ENCODE measurements around the gene MELTF. TPM values are rescaled to one million over a fixed set of nuclear protein-coding genes. Genes with fewer than 3 reads are reported as not detected.
A peak's percentile ranks its signal among the peaks of the same experiment; 100 is the strongest.

Gene MELTF
- total RNA-seq, 1 donor from 2014 or later = 5.0 TPM

- H3K27me3 Mint-ChIP-seq = peaks cover 16% of the 10 kb centered on the region
- DNase-seq (ENCODE audit: low spot score, unreplicated experiment) = no peak
- no peak for TF ChIP-seq CTCF (IDR thresholded peaks at IDR 0.05; ENCODE audit: unreplicated experiment)
- H3K9me3 Mint-ChIP-seq (ENCODE audit: low read depth) = no peaks in the 10 kb centered on the region
- H3K4me1 Mint-ChIP-seq (ENCODE audit: low read depth) = peaks cover 9% of the 10 kb centered on the region
- H3K36me3 Mint-ChIP-seq (ENCODE audit: insufficient read depth) = peaks cover 7% of the 10 kb centered on the region
- H3K4me3 Mint-ChIP-seq (ENCODE audit: low read depth) = peak overlapping the region; percentile 70
- H3K27ac Mint-ChIP-seq = peak overlapping the region; percentile 87
Measured at GRCh38 chr3:197001972-197002700, 27.5 kb downstream of the MELTF start.

GRCh38 chr3:197001106-197001971 lies 28.3 kb downstream of the MELTF start:
- TF ChIP-seq CTCF (IDR thresholded peaks at IDR 0.05; ENCODE audit: unreplicated experiment) = no peak

GRCh38 chr3:197000211-197000610 lies 29.4 kb downstream of the MELTF start:
- Mint-ChIP-seq H3K27me3 (peaks cover 12% of the 10 kb centered on the region), H3K27ac (no peak overlapping the region), H3K36me3 (ENCODE audit: insufficient read depth) (peaks cover 2% of the 10 kb centered on the region), H3K9me3 (ENCODE audit: low read depth) (no peaks in the 10 kb centered on the region), H3K4me1 (ENCODE audit: low read depth) (peaks cover 9% of the 10 kb centered on the region), H3K4me3 (ENCODE audit: low read depth) (no peak overlapping the region)
- TF ChIP-seq CTCF (IDR thresholded peaks at IDR 0.05; ENCODE audit: unreplicated experiment) = no peak
- DNase-seq (ENCODE audit: low spot score, unreplicated experiment) = no peak

More at GRCh38 chr3:197001106-197001971, 28.3 kb downstream of the MELTF start:
- no peak for DNase-seq (ENCODE audit: low spot score, unreplicated experiment)
- H3K9me3 Mint-ChIP-seq (ENCODE audit: low read depth) = no peaks in the 10 kb centered on the region
- peak overlapping the region; percentile 70 for H3K4me3 Mint-ChIP-seq (ENCODE audit: low read depth)
- H3K27ac Mint-ChIP-seq = peak overlapping the region; percentile 87
- H3K36me3 Mint-ChIP-seq (ENCODE audit: insufficient read depth) = peaks cover 7% of the 10 kb centered on the region
- H3K4me1 Mint-ChIP-seq (ENCODE audit: low read depth) = peaks cover 9% of the 10 kb centered on the region
- peaks cover 16% of the 10 kb centered on the region for H3K27me3 Mint-ChIP-seq

GRCh38 chr3:196998966-196999760 lies 30.5 kb downstream of the MELTF start:
- Mint-ChIP-seq H3K4me3 (ENCODE audit: low read depth) (no peak overlapping the region), H3K27ac (no peak overlapping the region), H3K36me3 (ENCODE audit: insufficient read depth) (no peaks in the 10 kb centered on the region), H3K27me3 (peaks cover 3% of the 10 kb centered on the region), H3K4me1 (ENCODE audit: low read depth) (peaks cover 5% of the 10 kb centered on the region), H3K9me3 (ENCODE audit: low read depth) (no peaks in the 10 kb centered on the region)
- no peak for TF ChIP-seq CTCF (IDR thresholded peaks at IDR 0.05; ENCODE audit: unreplicated experiment)
- no peak for DNase-seq (ENCODE audit: low spot score, unreplicated experiment)

GRCh38 chr3:196997311-196997710 lies 32.3 kb downstream of the MELTF start:
- no peak for DNase-seq (ENCODE audit: low spot score, unreplicated experiment)
- H3K4me1 Mint-ChIP-seq (ENCODE audit: low read depth) = peaks cover 1% of the 10 kb centered on the region
- no peak for TF ChIP-seq CTCF (IDR thresholded peaks at IDR 0.05; ENCODE audit: unreplicated experiment)

More at GRCh38 chr3:196997311-196997710, 32.3 kb downstream of the MELTF start:
- H3K36me3 Mint-ChIP-seq (ENCODE audit: insufficient read depth) = no peaks in the 10 kb centered on the region
- H3K4me3 Mint-ChIP-seq (ENCODE audit: low read depth) = no peak overlapping the region
- H3K27ac Mint-ChIP-seq = no peak overlapping the region
- peaks cover 3% of the 10 kb centered on the region for H3K27me3 Mint-ChIP-seq
- H3K9me3 Mint-ChIP-seq (ENCODE audit: low read depth) = no peaks in the 10 kb centered on the region
